ENCODE results near the gene PEPD. TPM values are rescaled to one million over a fixed set of nuclear protein-coding genes. Genes with fewer than 3 reads are reported as not detected.

Gene PEPD
- total RNA-seq, 1 experiment from 2014 or later, result 83.1 TPM

GRCh38 chr19:33347300-33347699, 174.3 kb downstream of the PEPD start:
- H3K9me3 Mint-ChIP-seq, result no peaks in the 10 kb centered on the region
- ATAC-seq (no peak), DNase-seq (ENCODE audit: low spot score) (no peak)
- CTCF ChIA-PET, result no interaction called here
- no peak overlapping the region for H3K4me3 Mint-ChIP-seq
- no peak for TF ChIP-seq SMAD4 (CRISPR knock-in tag; IDR thresholded peaks at IDR 0.05)
- TF ChIP-seq FOXJ3 (CRISPR knock-in tag; IDR thresholded peaks at IDR 0.05; ENCODE audit: borderline replicate concordance), result no peak
- TF ChIP-seq FOXP4 (CRISPR knock-in tag; IDR thresholded peaks at IDR 0.05), result no peak
- TF ChIP-seq GRHL2 (CRISPR knock-in tag; IDR thresholded peaks at IDR 0.05; ENCODE audit: insufficient replicate concordance, severe bottlenecking), result no peak
- TF ChIP-seq USF1 (CRISPR knock-in tag; IDR thresholded peaks at IDR 0.05), result no peak
- TF ChIP-seq NR1H2 (CRISPR knock-in tag; IDR thresholded peaks at IDR 0.05), result no peak
- TF ChIP-seq ATF6 (CRISPR knock-in tag; IDR thresholded peaks at IDR 0.05), result no peak
- no peak for TF ChIP-seq ETV6 (CRISPR knock-in tag; IDR thresholded peaks at IDR 0.05)
- no peak for TF ChIP-seq ZNF512 (CRISPR knock-in tag; IDR thresholded peaks at IDR 0.05; ENCODE audit: borderline replicate concordance)
- TF ChIP-seq ATF1 (CRISPR knock-in tag; IDR thresholded peaks at IDR 0.05), result no peak
- no peak for TF ChIP-seq MXD4 (CRISPR knock-in tag; IDR thresholded peaks at IDR 0.05; ENCODE audit: borderline replicate concordance)
- TF ChIP-seq PRDM15 (CRISPR knock-in tag; IDR thresholded peaks at IDR 0.05), result no peak
- no peak for TF ChIP-seq IRF1 (CRISPR knock-in tag; IDR thresholded peaks at IDR 0.05)
- no peak for TF ChIP-seq TCF7 (CRISPR knock-in tag; IDR thresholded peaks at IDR 0.05; ENCODE audit: low read depth)
- no peak for TF ChIP-seq NR2C2 (CRISPR knock-in tag; IDR thresholded peaks at IDR 0.05)
- no peak for TF ChIP-seq MYBL2 (CRISPR knock-in tag; IDR thresholded peaks at IDR 0.05)
- TF ChIP-seq CBFB (CRISPR knock-in tag; IDR thresholded peaks at IDR 0.05; ENCODE audit: low read depth), result no peak
- TF ChIP-seq ATF2 (CRISPR knock-in tag; IDR thresholded peaks at IDR 0.05; ENCODE audit: borderline replicate concordance, low read depth), result no peak
- H3K27ac Mint-ChIP-seq, result no peak overlapping the region
- peaks cover 6% of the 10 kb centered on the region for H3K27me3 Mint-ChIP-seq (ENCODE audit: low read depth)
- POLR2A ChIA-PET, result interaction anchor here (0.6 kb wide), 1 partner anchor 124 kb away, joined by 4 read pairs; no protein-coding TSS in a partner anchor
- 0 out of 2 replicates have a peak, but pooled peaks cover 3% of the 10 kb centered on the region for H3K4me1 Mint-ChIP-seq
- H3K36me3 Mint-ChIP-seq, result no peaks in the 10 kb centered on the region

Data from WTC11 (cell line).